GM19238 (cell line): ENCODE measurements around the gene LEUTX.
A peak's percentile ranks its signal among the peaks of the same experiment; 100 is the strongest.
"Not testable (repeated sequence)": the region's sequence is repeated elsewhere in the genome, so short reads cannot be mapped to it uniquely, and the experiment has no call there.

Experiments
- DNase-seq: peaks from one replicate; pipeline ENCODE4 v3.0.0; 2011; ENCODE audit warnings: low spot score; ENCODE audit not compliant: insufficient read length

Gene LEUTX

DNA sequence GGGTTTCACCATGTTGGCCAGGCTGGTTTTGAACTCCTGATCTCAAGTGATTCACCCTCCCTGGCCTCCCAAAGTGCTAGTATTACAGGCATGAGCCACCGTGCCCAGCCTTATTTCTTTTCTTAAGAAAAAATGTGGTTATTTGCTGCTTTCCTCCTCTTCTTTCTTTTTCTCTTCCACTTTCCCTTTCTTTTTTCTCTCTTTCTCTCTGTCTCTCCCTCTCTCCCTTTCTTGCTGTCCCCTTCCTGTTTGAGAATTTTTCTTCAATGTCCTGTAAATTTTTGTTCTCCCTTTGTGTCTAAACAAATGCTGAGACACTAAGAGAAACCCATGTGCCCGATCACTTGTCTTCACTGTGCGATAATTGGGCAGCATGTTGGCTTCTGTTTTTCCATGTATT is 2.2 kb downstream of the LEUTX start:
- DNase-seq, result no peak

DNA sequence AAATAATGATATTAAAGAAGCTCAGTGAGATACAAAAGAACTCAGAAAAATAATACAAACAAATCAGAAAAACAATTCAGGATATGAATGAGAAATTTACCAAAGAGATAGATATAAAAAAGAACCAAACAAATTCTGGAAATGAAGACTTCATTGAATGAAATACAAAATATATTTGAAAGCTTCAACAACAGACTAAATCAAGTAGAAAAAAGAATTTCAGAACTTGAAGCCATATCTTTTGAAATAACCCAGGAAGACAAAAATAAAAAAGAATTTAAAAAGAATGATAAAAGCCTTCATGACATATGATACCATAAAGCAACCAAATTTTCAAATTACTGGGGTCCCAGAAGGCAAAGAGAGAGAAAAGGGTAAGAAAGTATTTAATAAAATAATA is 9.6 kb downstream of the LEUTX start:
- no peak for DNase-seq

DNA sequence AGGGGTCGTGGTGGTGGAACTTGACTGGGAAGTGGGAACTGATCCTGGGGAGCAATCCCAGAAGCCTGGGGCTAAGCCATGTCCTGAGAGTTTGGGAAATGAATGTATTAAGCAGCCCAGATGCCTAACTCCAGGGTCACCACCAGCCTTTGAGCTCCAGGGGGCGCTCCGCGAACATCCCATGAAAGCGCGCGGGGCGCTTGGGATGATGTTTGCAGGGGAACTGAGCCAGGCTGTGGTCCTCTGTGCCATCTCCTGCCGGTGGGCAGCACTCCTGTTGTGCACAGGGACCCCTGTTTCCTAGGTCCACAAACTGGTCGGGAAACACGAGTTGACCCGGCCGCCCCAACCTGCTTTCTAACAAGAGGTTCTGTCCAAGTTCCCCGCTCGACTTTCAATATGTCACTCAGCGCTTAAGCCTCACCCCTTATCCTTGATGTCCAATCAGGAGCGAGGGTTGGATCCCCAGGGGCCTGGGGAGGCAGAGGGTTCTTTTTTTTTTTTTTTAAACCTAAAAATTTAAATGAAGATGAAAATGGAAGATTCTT is 14.4 kb downstream of the LEUTX start:
- peak; percentile 58 for DNase-seq

DNA sequence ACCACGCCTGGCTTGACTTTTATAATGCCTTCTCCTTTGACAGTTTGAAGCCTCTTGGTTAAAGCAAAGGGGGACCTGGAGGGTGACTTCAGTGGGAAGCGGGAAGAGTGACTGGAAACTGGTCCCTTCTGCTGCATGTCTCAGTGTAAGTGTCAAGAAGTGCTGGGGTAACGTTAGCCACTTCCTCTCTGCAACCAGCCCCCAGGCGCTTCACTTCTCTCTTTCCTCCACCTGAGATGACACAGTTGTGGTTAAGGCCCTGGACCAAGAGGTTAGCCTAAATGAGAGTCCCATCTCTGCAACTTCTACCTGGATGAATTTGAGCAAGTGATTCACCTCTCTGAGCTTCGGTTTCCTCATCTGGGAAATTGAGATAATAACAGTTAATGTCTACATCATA is 16.3 kb downstream of the LEUTX start:
- no peak for DNase-seq

DNA sequence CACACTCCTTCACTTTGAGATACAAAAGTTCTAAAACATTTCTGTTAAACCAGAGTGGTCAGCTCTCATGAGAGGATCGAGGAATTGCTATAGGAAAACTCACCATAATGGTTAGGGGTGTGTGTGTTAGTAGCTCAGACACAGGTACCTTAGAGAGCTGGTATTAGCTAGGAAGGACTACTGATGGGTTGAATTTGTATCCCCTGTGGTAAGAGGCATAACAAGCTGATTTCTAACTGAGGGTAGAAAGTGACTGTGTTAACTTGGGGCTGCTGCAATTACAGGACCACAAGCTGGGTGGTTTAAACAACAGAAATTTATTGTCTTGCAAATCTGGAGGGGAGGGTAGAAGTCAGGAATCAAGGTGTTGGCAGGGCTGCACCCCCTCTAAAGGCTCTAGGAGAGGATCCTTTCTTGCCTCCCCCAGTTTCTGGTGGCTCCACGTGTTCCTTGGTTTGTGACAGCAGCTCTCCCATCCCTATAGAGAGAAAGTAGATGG is 17.4 kb downstream of the LEUTX start:
- DNase-seq, result no peak

DNA sequence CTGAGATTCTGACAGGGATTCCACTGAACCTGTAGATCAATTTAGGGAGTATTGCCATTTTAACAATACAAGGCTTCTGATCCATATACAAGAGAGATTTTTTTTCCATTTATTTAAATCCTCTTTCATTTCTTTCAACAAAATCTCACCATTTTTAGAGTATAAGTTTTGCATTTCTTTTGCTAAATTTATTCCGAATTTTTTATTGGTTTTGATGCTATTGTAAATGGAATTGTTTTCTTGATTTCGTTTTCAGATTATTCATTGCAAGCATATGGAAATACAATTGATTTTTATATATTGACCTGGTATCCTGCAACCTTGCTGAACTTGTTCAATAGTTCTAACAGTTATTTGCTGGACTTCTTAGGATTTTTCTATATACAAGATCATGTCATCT is 18.4 kb downstream of the LEUTX start:
- DNase-seq, result no peak

DNA sequence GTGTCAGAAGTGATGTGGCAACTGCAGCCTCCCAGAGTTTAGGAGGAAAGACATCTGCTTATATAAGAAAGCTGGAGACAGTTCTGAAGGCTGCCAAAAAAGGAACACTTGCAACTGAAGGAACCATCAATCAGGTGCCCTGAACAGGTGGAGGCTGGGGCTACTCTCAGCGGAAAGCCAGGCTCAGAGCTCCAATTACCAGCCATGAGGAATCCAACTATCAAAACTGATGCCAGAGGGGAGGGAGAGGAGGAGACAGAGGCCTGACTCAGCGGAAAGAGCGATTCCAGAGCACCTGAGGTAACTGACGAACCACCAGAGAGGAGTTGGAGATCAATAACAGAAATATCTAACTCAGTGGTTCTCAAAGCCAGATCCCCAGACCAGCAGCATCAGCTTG is 24.3 kb downstream of the LEUTX start:
- DNase-seq, result no peak

DNA sequence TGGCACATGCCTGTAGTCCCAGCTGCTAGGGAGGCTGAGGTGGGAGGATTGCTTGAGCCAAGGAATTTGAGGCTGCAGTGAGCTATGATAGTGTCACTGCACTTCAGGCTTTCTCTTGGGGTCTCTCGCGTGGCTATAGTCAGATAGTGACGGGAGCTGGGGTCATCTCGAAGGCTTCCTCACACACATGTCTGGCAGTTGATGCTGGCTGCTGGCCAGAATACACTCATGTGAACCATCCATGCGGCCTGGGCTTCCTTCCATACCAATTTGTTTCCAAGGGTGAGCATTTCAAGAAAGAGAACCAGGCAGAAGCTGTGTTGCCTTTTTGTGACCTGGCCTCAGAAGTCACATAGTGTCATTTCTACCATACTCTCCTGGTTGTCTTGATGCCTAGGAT is 26.4 kb downstream of the LEUTX start:
- DNase-seq, result no peak

DNA sequence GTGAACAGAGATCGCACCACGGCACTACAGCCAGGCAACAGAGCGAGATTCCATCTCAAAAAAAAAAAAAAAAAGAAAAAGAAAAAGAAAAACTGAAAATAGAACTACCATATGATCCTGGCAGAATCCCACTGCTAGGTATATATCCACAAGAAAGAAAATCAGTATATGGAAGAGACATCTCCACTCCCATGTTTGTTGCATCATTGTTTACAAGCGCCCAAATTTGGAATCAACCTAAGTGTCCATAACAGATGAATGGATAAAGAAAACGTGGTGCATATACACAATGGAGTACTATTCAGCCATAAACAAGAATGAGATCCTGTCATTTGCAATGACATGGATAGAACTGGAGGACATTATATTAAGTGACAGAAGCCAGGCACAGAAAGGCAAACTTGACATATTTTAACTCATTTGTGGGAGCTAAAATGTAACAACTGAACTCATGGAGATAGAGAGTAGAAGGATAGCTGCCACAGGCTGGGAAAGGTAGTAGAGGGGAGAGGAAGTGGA is 29.3 kb downstream of the LEUTX start:
- no peak for DNase-seq

DNA sequence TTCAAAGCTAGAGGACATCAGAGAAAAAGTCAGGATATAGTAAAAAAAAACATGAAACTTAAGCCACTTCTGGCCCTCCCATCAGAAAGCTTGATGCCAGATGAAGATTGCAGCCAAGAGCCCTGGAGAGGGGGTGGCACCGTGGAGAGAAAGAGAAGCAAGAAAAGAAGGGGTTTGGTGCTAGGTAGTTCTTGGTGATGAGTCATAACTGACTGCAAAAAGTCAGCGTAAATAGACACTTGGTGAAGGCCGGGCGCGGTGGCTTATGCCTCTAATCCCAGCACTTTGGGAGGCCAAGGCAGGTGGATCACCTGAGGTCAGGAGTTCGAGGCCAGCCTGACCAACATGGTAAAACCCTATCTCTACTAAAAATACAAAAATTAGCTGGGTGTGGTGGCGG is 30.0 kb downstream of the LEUTX start:
- not testable (repeated sequence) for DNase-seq

DNA sequence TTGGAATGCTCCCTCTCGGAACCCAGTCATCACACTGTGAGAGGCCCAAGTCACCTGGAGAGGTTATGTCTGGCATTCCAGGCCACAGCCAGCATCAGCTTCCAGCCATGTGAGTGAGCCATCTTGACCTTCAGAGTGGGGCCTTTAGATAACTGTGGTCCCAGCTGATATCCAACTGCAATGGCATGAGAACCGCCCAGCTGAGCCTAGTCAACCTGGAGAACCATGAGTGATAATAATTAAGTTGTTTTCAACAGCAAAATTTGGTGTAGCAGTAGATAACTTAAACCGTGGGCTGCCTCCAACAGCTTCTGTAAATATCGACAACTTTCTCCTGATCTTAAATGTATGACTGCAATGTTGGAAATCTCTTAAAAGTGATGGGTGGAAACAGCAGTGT is 30.7 kb downstream of the LEUTX start:
- no peak for DNase-seq

DNA sequence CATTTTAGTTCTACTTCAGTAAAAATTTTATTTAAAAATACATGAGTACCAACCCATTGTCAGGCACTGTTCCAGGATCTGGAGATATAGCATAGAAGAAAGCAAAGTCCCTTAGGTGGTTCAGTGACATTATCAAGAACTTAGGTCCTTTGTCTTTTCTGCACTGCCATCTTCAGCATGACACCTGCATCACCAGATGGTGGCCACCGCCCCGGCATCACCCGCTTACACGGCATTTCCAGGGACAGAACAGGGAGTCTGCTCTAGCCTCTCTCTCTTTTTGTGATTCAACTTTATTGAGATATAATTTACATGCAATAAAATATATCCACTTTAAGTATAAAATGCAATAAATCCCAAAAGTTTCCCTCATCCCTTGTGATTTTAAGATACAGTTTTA is 31.8 kb downstream of the LEUTX start:
- no peak for DNase-seq

DNA sequence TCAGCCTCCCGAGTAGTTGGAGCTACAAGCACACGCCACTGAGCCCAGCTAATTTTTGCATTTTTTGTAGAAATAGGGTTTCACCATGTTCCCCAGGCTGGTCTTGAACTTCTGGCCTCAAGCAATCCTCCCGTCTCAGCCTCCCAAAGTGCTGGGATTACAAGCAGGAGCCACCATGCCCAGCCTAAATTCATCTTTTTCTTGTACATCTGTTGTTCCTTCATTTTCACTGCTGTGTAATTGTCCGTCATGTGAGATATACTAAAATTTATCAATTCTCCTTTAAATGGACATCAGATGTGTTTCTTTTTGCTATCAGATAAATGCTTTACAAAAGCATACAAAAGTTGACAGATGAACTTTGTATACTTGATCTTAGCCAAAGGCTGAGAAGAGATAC is 32.4 kb downstream of the LEUTX start:
- DNase-seq, result no peak

DNA sequence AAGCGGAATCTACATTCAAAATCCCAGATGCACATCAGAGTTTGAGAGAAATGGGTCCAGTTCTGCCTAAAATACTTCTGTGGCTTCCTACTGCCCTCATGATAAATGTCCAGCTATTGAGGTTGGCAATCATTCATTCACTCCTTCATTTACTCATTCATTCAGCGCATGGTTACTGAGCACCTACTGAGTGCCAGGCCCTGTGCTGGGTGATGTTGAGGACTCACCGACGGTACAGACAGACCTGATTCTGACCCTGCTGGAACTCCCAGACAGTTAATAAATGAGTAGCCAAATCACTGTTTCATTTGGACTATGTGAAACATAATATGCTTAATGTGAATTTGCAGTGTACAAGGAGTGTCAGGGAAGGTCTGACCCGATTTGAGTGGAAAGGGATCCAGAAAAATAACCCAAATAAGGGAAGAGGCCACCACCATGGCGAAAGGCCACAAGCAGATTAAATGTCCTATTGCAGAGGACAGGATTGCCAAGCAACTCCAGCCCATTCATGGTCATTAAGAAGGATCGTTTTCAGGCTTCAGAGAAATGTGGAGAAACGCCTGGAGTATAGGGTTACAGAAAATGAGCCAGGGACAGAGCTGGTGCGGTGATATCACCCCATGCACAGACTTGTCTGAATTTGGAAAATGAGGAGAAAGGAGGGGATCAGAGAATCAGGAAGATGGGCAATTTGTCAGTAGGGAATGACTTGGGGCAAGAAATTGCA is 34.8 kb downstream of the LEUTX start:
- no peak for DNase-seq

DNA sequence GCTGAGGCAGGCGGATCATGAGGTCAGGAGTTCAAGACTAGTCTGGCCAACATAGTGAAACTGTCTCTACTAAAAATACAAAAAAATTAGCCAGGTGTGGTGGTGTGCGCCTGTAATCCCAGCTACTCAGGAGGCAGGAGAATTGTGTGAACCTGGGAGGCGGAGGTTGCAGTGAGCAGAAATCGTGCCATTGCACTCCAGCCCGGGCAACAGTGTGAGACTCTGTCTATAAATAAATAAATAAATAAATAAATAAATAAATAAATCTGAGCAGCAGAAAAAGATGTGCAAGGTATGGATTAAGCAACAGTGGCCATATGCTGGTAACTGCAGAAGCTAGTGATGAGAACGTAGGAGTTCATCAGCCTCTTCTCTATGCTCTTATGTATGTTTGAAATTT is 35.5 kb downstream of the LEUTX start:
- DNase-seq, result not testable (repeated sequence)

DNA sequence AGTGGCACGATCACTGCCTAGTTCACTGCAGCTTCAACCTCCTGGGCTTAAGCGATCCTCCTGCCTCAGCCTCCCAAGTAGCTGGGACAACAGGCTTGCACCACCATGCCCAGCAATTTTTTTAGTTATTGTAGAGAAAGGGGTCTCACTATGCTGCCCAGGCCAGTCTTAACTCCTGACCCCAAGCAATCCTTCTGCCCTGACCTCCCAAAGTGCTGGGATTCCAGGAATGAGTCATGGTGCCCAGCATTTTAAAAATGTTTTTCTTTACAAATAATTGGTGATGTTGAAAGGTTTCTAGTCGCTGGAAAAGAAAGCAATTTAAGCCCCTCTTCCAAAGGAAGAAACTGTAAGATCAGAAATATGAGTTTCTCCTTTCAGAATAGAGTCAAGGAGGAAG is 35.9 kb downstream of the LEUTX start:
- DNase-seq, result no peak

DNA sequence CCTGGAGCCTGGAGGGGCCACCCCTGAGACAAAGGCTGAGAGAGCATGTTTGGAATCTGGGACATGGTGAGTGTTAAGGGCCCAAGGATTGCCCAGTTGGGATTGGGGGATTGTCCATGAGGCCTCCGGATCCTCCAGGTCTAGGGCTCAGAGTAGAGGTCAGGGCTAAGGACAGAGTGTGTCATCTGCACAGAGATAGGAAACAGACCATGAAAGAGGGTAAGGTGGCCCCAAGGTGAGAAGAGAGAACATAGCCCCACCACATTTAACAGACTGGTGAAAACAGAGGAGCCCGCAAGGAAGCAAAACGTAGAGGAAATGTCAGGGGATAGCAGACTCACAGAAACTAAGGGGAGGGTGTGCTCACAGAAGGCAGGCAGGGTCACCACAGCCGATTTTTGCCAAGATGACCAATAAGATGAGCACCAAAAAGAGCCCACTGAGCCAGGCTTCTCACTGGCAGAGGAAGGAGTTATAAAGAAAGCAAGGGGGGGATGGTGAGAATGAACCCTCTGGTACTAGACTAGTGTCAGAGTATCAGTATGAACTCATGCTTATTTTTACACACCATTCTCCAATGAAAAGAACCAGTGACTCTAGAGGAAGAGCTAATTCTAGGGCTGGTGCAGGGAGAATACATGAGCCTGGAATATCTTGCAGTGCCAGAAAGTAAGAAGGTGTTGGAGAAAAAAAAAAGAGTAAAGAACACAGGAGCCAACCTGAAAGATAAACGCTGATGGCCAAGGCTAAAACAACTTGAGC is 37.8 kb downstream of the LEUTX start:
- DNase-seq, result no peak

DNA sequence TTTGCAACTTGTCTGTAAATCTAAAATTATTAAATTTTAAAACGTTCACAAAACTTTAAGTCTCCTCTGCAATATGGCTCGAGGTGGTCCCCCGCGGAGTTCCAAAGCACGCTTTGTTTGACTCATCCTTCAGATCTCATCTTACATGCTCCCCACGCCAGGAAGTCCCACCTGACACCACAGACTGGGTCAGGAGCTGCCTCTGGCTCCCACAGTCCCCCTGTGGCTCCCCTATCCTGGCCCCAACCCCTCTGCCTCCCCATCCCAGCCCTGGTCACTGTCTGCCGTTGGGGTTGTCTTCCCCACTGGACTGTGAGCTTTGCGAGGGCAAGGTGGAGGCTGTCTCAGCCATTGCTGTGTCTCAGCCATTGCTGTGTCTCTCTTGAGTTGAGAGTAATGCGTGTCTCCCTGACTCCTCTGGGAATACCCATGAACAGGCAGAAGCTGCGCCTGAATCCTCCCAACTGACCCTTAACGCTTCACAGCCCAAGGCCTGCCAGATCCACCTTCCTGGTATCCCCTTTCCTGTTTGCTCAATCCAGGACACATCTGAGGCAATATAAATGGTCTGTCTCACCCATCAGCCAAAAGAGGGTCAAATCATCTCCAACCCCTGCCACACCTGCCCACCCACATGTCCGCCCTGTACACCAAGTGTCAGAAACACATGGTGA is 39.4 kb downstream of the LEUTX start:
- DNase-seq, result no peak

DNA sequence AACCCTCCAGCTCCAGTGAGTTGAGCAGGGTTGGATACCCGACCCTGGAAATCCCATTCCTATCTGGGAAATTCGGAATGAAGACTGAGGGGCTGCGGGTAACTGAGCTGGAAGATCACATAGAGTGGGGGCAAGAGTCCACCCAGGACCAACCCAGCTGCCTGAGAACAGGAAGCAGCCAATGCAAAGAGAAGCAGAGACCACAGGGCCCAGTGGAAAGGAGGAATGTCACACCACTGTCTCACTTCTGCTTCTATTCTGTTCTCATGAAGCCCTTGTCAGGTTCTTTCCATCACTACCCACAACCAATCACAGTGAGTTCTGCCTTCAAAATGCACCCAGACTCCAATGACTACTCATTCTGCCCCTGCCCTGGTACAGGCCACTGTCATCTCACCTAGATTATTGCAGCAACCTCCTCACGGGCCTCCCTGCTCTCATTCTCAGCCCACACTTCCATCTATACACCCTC is 40.0 kb downstream of the LEUTX start:
- DNase-seq, result peak; percentile 46

DNA sequence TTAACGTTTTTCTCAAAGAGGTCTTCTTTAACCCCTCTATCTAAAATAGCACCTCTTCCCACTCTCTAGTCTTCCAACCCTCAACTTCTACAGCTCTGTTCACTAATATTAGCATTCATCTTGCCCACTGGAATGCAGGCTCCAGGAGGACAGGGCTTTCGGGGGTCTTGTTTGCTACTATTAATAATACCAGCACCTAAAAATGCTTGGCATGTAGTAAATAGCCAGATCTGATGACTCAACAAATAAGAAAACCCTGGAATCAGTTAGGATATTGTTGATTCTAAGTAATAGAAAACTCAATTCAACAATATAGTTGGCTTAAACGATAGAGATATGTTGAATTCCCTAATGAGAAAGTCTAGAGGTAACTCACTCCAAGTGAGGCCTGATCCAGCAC is 41.1 kb downstream of the LEUTX start:
- no peak for DNase-seq

DNA sequence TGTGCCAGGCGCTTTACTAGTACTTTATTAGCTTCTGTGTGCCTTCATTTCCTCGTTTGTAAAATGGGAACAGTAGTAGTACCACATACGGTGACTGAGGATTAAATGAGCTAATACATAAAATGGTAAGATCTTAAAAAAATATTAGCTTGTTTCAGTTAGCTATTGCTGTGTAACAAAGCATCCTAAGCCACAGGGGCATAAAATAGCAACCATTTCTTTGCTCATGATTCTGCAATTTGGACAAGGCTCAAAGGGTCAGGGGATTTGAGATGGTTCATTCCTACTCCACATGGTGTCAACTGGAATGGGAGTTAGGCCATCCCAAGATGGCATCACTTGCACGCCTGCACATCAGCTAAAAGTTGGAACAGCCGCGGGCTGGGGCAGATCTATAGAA is 42.0 kb downstream of the LEUTX start:
- no peak for DNase-seq

DNA sequence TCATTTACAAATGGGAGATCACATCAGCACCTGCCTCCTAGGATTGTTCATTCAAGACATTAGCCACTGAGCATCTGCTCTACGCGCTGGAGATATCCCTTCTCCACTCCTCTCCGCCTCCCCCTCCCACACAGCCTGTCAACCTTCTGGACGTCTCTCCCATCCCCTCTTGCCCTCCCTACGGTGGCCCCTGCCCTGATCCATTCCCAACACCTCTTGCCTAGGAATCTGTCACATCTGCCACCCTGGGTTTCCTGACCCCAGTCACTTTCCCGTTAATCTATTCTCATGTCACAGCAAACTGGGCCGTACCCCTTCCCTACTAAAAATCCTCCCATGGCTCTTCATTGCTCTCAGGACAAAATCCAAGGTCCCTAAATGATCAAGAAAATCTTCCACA is 45.0 kb downstream of the LEUTX start:
- DNase-seq, result no peak
